Epithelial cell of prostate (primary cell): ENCODE data around the gene FLRT2.
A peak's percentile ranks its signal among the peaks of the same experiment; 100 is the strongest.

ENCODE experiments used
- DNase-seq: peaks from one replicate; pipeline ENCODE4 v3.0.0-alpha.2; 2011; ENCODE audit warnings: low read depth, low spot score
- H3K27ac ChIP-seq: fragments of 450-650 bp; 2 replicates; pipeline ENCODE4 v1.5.1; 2017; ENCODE audit warnings: mild to moderate bottlenecking

Gene FLRT2

DNA sequence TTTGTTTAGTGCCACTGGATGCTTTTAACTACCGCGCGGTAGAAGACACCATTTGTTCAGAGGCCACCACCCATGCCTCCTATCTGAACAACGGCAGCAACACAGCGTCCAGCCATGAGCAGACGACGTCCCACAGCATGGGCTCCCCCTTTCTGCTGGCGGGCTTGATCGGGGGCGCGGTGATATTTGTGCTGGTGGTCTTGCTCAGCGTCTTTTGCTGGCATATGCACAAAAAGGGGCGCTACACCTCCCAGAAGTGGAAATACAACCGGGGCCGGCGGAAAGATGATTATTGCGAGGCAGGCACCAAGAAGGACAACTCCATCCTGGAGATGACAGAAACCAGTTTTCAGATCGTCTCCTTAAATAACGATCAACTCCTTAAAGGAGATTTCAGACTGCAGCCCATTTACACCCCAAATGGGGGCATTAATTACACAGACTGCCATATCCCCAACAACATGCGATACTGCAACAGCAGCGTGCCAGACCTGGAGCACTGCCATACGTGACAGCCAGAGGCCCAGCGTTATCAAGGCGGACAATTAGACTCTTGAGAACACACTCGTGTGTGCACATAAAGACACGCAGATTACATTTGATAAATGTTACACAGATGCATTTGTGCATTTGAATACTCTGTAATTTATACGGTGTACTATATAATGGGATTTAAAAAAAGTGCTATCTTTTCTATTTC lies 93.2 kb downstream of the FLRT2 start:
- no peak for DNase-seq
- H3K27ac ChIP-seq, result no peak overlapping the region

DNA sequence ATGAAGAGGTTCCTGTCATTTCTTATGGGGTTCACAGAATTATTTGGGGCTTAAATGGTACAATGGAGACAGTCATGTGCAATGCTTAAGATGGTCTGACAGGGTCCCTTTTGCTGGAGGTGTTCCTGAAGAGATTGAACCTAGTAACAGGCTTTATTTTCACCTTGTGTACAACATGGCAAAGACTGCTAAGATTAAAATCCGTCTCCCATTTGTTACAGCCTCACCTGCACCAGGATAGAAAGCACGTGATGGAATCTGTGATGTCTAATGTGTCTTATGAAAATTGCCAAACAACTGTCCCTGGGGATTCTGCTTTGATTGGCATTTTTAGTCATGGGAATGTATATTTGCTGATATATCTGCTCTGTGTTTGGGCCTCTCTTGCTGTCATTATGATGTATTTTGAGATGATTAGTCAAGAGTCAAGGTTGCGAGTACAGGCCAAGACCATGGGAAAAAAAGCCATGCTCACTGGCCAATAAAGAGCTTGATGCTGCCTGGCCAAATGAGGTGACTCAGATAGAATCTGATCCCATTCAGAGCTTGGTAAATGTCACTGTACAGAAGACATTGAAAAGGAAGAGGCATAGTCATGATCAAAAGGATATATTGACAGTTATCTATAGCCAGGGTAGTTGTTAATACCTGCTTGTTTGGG lies 96.1 kb downstream of the FLRT2 start:
- no peak overlapping the region for H3K27ac ChIP-seq
- no peak for DNase-seq

DNA sequence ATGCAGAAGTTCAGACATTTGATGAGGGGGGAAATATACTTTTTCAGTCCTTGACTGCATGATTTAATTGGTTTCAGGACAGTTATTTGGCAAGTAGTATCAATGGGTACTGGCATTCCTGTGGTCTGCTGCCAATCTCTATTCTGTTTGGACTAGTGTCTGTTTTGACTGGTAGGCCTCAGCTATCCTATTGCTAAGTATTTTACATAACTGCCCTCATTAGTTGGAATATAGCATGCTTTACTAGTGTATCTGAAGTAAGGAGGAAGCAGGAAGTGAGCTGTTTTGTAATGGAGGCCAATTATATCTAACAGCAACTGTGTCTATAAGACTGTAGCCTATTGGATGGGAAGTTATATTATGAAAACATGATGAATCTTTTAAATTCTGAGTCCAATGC lies 104.3 kb downstream of the FLRT2 start:
- peak; percentile 10 for DNase-seq
- H3K27ac ChIP-seq, result no peak overlapping the region

DNA sequence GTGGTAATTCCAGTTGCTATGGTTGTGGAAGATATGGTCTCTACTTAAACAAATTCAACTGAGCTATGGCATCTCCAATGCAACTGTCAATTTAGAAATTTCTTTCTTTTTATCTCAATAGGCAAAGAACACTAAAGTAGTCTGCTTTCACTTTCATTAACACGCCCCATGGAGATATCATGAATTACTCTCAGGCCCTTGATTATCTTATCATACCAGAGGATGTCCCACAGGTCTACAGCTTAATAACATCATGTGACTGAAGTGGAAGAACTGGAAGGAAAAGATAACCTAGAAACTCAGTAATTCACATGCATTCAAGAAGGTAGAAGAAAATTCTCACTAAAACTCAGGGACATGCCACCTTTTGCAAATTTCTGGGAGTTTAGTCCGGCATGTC lies 114.3 kb downstream of the FLRT2 start:
- DNase-seq, result no peak
- no peak overlapping the region for H3K27ac ChIP-seq

DNA sequence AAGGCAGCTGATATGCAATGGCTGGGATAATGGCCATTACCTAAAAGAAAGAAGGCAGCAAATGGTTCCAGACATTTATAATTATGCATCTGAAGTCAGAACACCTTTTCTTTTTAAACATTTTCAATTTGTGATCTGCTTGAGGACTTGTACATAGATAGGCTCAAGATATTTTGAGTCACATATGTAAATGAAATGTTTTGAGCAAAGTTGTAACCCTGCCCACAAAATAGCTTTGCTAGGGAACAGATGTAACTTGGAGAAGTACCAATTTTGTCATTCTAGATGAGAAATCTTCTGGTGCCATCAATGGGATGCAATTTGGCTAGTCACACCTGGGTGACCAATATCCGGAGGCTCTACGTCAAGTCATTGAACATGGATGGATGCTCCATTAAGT lies 123.1 kb downstream of the FLRT2 start:
- DNase-seq, result no peak
- H3K27ac ChIP-seq, result no peak overlapping the region

DNA sequence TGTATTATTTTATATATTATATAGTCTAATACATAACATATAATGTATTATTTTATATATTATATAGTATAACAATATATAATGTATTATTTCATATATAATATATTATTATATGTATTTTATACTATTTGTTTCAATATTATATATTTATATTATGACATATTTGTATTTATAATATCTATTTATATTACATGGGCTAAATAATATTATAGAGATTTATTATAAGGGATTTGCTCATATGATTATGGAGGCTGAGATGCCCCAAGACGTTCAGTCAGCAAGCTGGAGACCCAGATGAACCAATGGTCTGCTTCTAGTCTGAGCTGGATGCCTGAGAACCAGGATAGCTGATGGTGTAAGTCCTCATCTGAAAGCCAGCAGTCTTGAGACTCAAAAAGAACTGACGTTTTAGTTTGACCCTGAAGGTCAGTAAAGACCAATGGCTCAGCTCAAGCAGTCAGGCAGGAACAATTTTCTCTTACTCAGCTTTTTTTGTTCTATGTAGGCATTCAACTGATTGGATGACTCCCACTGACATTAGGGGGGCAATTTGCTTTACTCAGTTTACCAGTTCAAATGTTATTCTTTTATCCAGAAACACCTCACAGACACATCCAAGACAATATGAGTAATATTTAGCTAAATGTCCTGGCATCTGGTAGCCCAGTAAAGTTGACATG lies 130.4 kb downstream of the FLRT2 start:
- H3K27ac ChIP-seq, result no peak overlapping the region
- no peak for DNase-seq

DNA sequence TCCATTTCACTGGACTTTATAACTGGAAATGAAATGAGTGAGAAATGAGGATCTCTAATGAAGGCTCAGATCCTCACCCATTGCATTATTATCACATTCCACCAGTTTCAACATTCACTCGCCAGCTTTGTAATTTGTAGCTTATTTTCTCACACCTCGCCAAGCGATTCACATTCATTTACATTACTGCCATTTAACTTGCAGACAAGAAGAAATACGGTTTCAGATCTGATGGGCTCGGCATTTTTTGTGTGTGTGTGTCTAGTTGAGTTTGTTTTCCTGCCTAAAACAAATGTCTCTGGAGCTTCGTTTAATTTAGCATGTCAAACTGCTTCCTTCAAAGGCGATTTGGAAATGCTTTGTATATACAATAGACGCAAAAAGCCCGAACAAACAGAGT lies 132.2 kb downstream of the FLRT2 start:
- no peak for DNase-seq
- no peak overlapping the region for H3K27ac ChIP-seq

DNA sequence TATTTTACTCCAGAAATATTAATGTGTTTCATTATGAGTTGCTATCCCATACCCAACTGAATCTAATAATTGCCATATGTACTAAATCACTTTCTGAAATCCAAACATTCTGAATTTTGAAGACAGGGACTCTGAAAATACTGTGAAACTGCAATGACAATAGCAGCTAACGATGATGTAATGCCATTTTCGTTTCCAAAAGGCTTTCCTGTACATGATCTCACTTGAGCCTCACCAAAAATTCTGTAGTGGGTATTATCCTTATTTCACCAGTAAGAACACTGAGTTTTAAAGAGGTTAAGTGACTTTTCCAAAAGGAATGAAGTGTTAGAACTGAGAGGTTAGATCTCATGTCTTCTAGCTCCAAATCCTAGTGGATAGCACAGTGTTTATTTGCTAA lies 133.3 kb downstream of the FLRT2 start:
- H3K27ac ChIP-seq, result no peak overlapping the region
- no peak for DNase-seq

DNA sequence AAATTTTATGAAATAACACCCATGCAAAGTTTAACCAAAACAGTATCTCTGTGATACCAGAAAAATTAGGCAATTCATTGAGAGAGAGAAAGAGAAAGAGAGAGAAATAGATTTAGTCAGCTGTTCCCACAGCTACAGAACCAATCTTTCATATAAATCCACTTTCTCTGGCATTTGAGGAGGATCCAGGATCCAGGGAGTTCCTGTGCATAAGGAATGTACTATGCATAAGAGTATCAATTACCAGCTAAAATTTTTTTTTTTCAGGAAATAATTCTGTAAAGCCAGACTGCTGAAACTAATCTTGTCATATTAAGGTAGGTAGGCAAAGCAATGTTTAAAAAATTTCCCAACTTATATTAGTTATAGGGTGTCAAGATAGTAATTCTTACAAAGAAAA lies 133.7 kb downstream of the FLRT2 start:
- DNase-seq, result no peak
- H3K27ac ChIP-seq, result no peak overlapping the region

DNA sequence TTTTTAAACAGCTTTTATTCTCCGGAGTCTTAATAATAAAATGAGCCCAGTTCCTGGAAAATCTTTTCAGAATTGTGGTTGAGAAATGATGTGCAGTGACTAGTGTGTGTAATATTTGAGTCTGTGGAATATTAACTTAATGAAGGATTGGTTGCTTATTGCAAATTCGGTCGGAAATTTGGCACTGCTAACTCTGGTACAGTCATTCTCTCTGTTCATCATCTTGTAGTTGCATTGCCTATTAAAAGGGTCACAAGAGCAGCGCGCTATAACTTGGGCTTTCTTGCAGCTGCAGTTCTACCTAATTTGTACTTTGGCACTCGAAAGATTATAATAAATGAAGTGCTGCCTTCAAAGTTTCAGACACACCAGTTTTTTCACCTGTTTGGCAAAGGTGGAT lies 146.0 kb downstream of the FLRT2 start:
- H3K27ac ChIP-seq, result no peak overlapping the region
- DNase-seq, result no peak

DNA sequence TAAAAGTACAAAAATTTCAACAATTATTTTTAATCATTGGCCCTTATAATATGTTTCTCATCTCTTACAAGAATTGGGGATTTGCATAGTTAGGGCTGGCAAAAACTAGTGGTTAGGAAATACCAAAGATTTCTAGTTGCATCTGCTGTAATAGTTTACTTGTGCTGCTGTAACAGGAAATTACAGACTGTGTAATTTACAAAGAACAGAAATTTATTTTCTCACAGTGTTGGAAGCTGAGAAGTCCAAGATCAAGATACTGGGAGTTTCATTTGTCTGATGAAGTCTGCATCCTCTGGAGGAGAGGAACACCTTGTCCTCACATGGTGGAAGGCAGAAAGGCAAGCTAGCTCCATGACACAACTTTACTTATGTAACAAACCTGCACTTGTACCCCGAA lies 157.0 kb downstream of the FLRT2 start:
- no peak overlapping the region for H3K27ac ChIP-seq
- no peak for DNase-seq

DNA sequence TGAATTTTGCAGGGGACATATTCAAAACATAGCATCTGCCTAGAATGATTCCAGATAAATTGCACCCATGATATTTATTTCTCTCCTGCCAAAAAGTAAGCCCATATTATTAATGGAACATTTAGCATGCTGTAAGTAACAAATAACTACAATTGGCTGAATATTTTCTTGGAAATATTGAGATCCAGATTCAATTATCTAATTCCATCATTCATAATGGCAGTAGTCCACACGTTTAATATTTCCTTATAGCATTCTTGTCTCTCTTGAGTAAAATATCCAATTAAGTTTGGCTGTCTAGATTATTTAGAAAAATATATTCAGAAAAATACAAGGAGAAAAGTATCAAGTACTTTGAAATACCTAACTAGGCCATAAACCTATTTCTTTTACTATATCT lies 157.5 kb downstream of the FLRT2 start:
- no peak for DNase-seq
- no peak overlapping the region for H3K27ac ChIP-seq

DNA sequence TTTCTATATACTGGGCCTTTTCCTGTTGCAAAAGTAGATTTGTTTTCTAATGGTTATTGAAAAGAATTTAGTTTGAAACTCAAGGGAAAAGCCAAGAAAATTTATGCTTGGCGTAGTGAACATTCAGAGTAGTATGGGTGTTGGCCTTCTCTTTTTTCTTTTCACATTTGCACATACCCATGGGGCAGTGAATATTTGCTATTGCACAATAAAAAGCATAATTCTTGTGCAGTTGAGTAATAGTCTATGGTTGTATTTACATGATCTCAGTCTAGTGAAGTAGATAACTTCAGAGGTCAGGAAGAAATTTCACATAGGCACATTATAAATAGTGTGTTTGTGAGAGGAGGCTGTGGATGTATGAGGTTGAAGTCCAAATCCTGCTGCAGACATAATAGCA lies 158.1 kb downstream of the FLRT2 start:
- peak; percentile 3 for DNase-seq
- H3K27ac ChIP-seq, result no peak overlapping the region

DNA sequence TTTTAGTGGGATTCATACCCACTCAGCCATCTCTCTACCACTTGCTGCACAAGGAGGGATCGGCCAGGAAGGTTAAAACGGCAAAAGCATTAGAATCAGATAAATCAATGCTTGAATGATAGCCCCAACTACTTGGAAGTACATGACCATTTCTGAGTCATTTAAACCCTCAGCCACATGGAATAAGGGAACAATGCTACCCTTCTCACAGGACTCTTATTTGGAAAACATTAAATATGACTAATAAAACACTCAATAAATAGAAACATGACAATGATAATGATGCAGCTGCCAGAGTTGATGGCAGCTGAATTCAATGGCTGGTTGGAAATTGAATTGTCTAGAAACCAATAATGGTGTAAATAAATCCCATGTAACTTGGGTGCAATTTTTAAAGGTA lies 165.4 kb downstream of the FLRT2 start:
- no peak for DNase-seq

DNA sequence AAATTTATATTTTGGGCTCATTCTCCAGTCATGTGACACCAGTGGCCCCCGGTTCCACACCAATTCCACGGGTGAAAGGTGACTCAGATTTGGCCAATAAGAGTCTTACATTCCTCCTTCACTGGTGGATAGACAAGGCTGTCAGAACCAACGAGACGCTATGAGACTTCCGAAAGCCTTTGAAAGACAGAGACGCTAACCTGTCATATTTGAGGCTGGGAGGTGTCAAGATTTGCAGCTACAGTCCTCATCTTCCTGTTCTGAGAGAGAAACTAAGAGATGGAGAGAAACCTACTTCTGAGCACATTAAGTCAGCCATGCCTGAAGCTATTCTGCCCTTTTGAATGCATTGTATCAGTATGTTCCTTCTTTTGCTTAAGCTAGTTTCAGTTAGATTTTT lies 171.2 kb downstream of the FLRT2 start:
- H3K27ac ChIP-seq, result no peak overlapping the region
- no peak for DNase-seq

More for the DNA sequence above, 165.4 kb downstream of the FLRT2 start:
- H3K27ac ChIP-seq, result no peak overlapping the region

DNA sequence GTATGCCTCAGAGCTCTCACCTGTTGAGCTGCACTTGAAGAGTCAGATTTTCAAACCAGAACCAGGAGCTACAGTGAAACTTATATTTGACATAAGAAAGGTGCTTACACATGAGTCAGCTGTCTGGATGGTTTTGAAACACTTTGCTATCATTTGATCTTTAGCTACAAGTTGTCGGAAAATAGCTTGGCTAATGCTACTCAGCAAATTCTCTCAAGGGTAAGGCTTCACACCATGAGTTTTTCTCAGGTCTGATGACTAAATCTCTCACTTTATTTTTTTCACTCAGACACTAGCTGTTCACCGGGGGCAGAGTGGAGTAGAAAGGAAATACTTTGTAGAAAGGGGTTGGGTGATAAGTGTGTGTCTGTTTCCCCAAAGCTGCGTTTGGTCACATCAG lies 171.8 kb downstream of the FLRT2 start:
- H3K27ac ChIP-seq, result no peak overlapping the region
- DNase-seq, result peak; percentile 36

DNA sequence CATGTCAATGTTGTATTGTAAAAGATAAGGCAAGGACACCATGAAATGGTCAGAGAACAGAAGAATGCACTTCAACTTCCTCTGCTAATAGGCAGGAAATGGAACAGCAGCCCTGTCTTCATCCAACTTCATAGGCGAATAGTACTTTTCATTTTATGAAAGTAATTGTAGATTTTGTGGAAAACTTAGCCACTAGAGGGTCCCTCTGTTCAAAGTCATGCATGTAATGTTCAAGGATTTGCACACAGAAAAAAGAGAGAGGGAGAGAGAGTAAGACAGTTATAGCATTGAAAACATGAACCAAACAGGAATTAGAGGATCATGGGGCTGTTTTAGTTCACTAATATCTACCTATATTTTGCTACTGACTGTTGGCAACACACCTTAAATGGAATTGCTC lies 172.2 kb downstream of the FLRT2 start:
- no peak overlapping the region for H3K27ac ChIP-seq
- DNase-seq, result no peak

DNA sequence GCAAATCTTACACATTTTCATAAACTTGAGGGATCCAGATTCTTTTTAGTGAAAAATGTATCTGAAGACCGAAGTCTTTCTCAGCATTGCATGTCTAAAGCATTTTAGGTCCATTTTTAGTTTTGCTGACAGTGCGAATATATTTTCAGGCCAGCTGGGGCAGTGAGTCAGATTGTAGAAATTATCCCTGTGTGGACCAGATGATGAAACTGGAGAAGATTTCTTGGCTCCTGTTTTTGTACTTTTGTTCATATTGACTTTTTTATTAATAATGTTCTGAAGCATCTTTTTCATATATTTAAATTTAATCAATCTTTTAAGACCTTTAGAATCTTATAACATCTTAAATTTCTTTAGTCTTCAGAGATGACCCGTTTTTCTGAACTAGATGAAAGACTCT lies 173.1 kb downstream of the FLRT2 start:
- H3K27ac ChIP-seq, result no peak overlapping the region
- no peak for DNase-seq
